ENCODE results near the gene SRD5A2. TPM values are rescaled to one million over a fixed set of nuclear protein-coding genes. Genes with fewer than 3 reads are reported as not detected.

Gene SRD5A2
- total RNA-seq, 1 donor from 2014 or later = not detected

GRCh38 chr2:31581124-31581795, 522 bp upstream of the SRD5A2 start:
- H3K4me3 Mint-ChIP-seq (ENCODE audit: unreplicated experiment) = no peak overlapping the region
- no peak overlapping the region for H2AFZ ChIP-seq (ENCODE audit: low read depth, low read length)
- H3K4me2 ChIP-seq (ENCODE audit: low read length) = no peak overlapping the region

GRCh38 chr2:31579996-31580320, 780 bp downstream of the SRD5A2 start:
- Mint-ChIP-seq H3K27me3 (ENCODE audit: low read depth, unreplicated experiment) (peaks cover 55% of the 10 kb centered on the region), H3K36me3 (ENCODE audit: low read depth, unreplicated experiment) (peaks cover 2% of the 10 kb centered on the region), H3K4me1 (ENCODE audit: low read depth, unreplicated experiment) (no peaks in the 10 kb centered on the region), H3K9me3 (ENCODE audit: unreplicated experiment) (peaks cover 14% of the 10 kb centered on the region), H3K4me3 (ENCODE audit: unreplicated experiment) (no peak overlapping the region), H3K27ac (ENCODE audit: unreplicated experiment) (no peak overlapping the region)
- no peak overlapping the region for H2AFZ ChIP-seq (ENCODE audit: low read depth, low read length)
- no peak for TF ChIP-seq EZH2 (IDR thresholded peaks at IDR 0.05; ENCODE audit: insufficient read depth, low read length)
- no peak for TF ChIP-seq CTCF (IDR thresholded peaks at IDR 0.05; ENCODE audit: insufficient read depth, low read depth, low read length)
- H3K4me1 ChIP-seq (ENCODE audit: insufficient read depth, low read length) = no peaks in the 10 kb centered on the region
- H3K27me3 ChIP-seq (ENCODE audit: insufficient read depth, low read length) = peaks cover 19% of the 10 kb centered on the region
- H3K4me3 ChIP-seq (ENCODE audit: insufficient read depth, low read depth, low read length) = no peak overlapping the region
- H3K79me2 ChIP-seq (ENCODE audit: insufficient read depth, low read length) = no peaks in the 10 kb centered on the region
- no peak overlapping the region for H3K27ac ChIP-seq (ENCODE audit: low read depth, low read length)
- no peaks in the 10 kb centered on the region for H4K20me1 ChIP-seq (ENCODE audit: insufficient read depth, low read length)
- H3K36me3 ChIP-seq (ENCODE audit: insufficient read depth, low read length) = no peaks in the 10 kb centered on the region
- H3K9me3 ChIP-seq (ENCODE audit: insufficient read depth, low read depth, low read length) = no peaks in the 10 kb centered on the region
- DNase-seq (ENCODE audit: low read depth) (no peak), FAIRE-seq (no peak)
- H3K9ac ChIP-seq (ENCODE audit: low read length) = no peak overlapping the region
- H3K4me2 ChIP-seq (ENCODE audit: low read length) = no peak overlapping the region

More at GRCh38 chr2:31581124-31581795, 522 bp upstream of the SRD5A2 start:
- Histone ChIP-seq H3K4me3 (ENCODE audit: insufficient read depth, low read depth, low read length) (no peak overlapping the region), H4K20me1 (ENCODE audit: insufficient read depth, low read length) (no peaks in the 10 kb centered on the region), H3K79me2 (ENCODE audit: insufficient read depth, low read length) (no peaks in the 10 kb centered on the region), H3K4me1 (ENCODE audit: insufficient read depth, low read length) (no peaks in the 10 kb centered on the region), H3K9me3 (ENCODE audit: insufficient read depth, low read depth, low read length) (no peaks in the 10 kb centered on the region), H3K27ac (ENCODE audit: low read depth, low read length) (no peak overlapping the region), H3K9ac (ENCODE audit: low read length) (no peak overlapping the region), H3K27me3 (ENCODE audit: insufficient read depth, low read length) (peaks cover 19% of the 10 kb centered on the region), H3K36me3 (ENCODE audit: insufficient read depth, low read length) (no peaks in the 10 kb centered on the region)
- Mint-ChIP-seq H3K27ac (ENCODE audit: unreplicated experiment) (no peak overlapping the region), H3K9me3 (ENCODE audit: unreplicated experiment) (peaks cover 14% of the 10 kb centered on the region), H3K27me3 (ENCODE audit: low read depth, unreplicated experiment) (peaks cover 53% of the 10 kb centered on the region), H3K36me3 (ENCODE audit: low read depth, unreplicated experiment) (peaks cover 2% of the 10 kb centered on the region), H3K4me1 (ENCODE audit: low read depth, unreplicated experiment) (no peaks in the 10 kb centered on the region)
- no peak for FAIRE-seq
- TF ChIP-seq EZH2 (IDR thresholded peaks at IDR 0.05; ENCODE audit: insufficient read depth, low read length) (no peak), CTCF (IDR thresholded peaks at IDR 0.05; ENCODE audit: insufficient read depth, low read depth, low read length) (no peak)
- DNase-seq (ENCODE audit: low read depth) = no peak

GRCh38 chr2:31578316-31578715, 2.4 kb downstream of the SRD5A2 start:
- H3K27me3 ChIP-seq (ENCODE audit: insufficient read depth, low read length) = peaks cover 19% of the 10 kb centered on the region
- no peaks in the 10 kb centered on the region for H3K36me3 ChIP-seq (ENCODE audit: insufficient read depth, low read length)
- FAIRE-seq (no peak), DNase-seq (ENCODE audit: low read depth) (no peak)
- peaks cover 3% of the 10 kb centered on the region for H3K9me3 ChIP-seq (ENCODE audit: insufficient read depth, low read depth, low read length)
- peaks cover 2% of the 10 kb centered on the region for H3K36me3 Mint-ChIP-seq (ENCODE audit: low read depth, unreplicated experiment)
- H3K27ac Mint-ChIP-seq (ENCODE audit: unreplicated experiment) = no peak overlapping the region
- no peak overlapping the region for H3K27ac ChIP-seq (ENCODE audit: low read depth, low read length)
- H3K4me1 ChIP-seq (ENCODE audit: insufficient read depth, low read length) = no peaks in the 10 kb centered on the region
- peaks cover 53% of the 10 kb centered on the region for H3K27me3 Mint-ChIP-seq (ENCODE audit: low read depth, unreplicated experiment)
- H2AFZ ChIP-seq (ENCODE audit: low read depth, low read length) = no peak overlapping the region
- no peaks in the 10 kb centered on the region for H4K20me1 ChIP-seq (ENCODE audit: insufficient read depth, low read length)
- H3K4me2 ChIP-seq (ENCODE audit: low read length) = no peak overlapping the region
- H3K4me1 Mint-ChIP-seq (ENCODE audit: low read depth, unreplicated experiment) = no peaks in the 10 kb centered on the region
- no peak overlapping the region for H3K9ac ChIP-seq (ENCODE audit: low read length)
- no peak overlapping the region for H3K4me3 ChIP-seq (ENCODE audit: insufficient read depth, low read depth, low read length)
- no peaks in the 10 kb centered on the region for H3K79me2 ChIP-seq (ENCODE audit: insufficient read depth, low read length)
- peaks cover 14% of the 10 kb centered on the region for H3K9me3 Mint-ChIP-seq (ENCODE audit: unreplicated experiment)
- H3K4me3 Mint-ChIP-seq (ENCODE audit: unreplicated experiment) = no peak overlapping the region
- TF ChIP-seq CTCF (IDR thresholded peaks at IDR 0.05; ENCODE audit: insufficient read depth, low read depth, low read length) = no peak

All from astrocyte (in vitro differentiated cells and primary cell).